HG02938 (cell line): Measurements from ENCODE around the gene AKAP8.
"Not testable (repeated sequence)": the region's sequence is repeated elsewhere in the genome, so short reads cannot be mapped to it uniquely, and the experiment has no call there.

Experiments used
- ATAC-seq: cut with Tn5 transposase; IDR thresholded peaks from one replicate; pipeline ENCODE4 v1.9.1; 2021; ENCODE audit warnings: mild to moderate bottlenecking, moderate library complexity; ENCODE audit not compliant: unreplicated experiment

Gene AKAP8

GRCh38 chr19:15379083-15379998, at the start of gene AKAP8:
Gene AKAP8, minus strand, starts transcription at chr19:15379787. Its CDS starts 56 bp downstream, at chr19:15379731.
- ATAC-seq: peak; percentile 79

- no peak for ATAC-seq
Measured at GRCh38 chr19:15427991-15428471, 48.4 kb upstream of the AKAP8 start.

- no peak for ATAC-seq
Measured at GRCh38 chr19:15427350-15427700, 47.7 kb upstream of the AKAP8 start.

DNA sequence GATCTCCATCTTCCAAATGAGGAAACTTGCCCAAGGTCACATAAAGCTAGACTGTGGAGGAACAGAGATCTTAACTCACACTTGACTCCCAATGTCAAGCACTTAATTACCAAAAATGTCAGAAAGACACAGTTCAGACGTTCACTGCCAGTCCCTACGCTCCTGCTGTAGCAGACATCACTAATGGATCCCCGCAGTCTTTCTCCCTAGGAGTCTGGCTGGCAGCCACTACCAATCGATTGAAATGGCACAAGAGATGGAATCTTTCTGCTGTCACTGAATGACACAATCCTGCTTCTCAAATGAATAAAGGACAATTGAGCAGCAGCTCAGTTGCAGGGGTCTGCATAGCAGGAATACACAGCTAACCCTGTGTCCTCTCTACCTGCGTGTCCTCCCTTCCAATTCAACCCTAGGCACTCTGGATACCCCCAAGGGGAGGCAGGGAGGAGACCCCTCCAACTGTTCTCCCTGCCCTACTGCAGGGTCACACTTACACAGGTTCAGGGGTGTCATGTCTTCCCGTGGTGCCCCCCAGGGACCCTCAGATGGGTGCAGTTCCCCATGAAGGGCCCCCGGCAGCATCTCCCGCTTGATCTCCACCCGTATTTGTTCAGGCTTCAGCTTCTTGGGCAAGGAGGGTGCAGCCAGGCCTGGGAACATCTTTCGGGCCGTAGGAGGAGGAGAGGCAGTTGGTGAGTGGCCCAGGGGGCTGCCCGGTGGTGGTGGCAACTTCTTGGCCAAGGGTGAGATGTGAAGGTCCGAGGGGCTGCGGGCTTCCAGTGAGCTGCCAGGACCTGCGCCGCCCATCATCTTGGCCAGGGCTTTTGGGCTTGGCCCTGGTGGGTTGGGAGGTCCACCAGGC, 47.1 kb upstream of the AKAP8 start:
- ATAC-seq: no peak

DNA sequence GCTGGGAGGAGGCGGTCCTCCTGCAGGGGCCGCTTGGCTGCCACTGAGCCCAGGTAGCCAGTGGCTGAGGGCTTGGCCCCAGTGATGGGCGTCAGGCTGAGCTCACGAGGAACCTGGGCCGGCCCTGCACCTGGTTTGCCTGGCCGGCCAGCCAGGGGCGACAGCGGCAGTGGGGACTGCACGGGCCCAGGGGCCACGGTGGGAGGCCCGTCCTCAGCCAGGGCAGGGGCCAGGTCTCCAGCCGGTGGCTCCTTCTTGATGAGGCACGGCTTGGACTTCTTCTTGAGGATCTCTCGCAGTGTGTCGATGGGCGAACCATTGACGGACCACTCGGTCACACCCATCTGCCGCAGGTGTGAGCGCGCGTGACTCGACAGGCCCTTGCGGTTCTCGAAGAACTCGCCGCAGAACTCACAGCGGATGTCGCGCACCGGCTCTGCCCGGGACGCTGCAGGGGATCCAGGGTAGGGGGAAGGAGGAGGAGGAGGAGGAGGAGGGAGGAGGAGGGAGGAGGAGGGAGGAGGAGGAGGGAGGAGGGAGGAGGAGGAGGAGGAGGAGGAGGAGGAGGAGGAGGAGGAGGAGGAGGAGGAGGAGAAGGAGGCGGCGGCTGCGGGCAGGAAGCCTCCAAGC, 45.8 kb upstream of the AKAP8 start:
- no peak for ATAC-seq

- ATAC-seq: no peak
Measured at GRCh38 chr19:15424692-15425272, 45.2 kb upstream of the AKAP8 start.

DNA sequence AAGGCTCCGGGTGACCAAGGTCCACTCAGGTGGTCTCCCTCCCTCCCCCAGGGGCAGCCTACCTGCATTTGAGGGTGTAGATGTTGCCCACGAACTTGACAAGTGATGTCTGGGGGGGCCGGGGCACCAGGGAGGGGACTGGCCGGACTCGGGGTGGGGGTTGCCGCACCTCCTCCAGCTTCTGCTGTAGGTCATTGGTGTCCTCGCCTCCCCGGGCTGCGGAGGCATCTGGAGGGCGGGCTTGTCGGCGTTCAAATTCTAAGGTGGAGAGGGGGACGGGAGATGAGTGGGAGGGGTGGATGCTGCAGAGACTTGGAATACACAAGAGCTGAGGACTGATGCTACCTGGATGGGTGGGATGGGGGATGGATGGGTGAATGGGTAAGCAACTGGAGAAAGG, 44.5 kb upstream of the AKAP8 start:
- ATAC-seq: no peak

DNA sequence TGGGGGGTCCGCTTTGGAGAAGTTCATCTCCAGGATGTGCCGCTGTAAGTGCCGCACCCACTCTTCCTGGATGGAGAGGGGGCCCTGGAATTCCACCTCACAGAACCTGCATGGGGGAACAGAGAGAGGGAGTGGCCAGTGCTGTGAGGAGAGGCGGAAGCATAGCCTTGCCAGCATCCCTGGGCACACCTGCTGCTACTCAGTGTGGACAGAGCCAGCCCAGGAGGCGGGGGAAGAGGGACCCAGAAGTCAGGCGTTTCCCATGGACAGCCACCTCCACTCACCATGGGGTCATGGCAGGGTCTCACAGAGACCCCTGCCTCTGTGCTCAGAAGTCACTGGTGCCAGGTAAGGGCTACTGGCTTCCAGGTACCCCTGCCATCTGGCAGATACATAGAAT, 43.5 kb upstream of the AKAP8 start:
- ATAC-seq: no peak

DNA sequence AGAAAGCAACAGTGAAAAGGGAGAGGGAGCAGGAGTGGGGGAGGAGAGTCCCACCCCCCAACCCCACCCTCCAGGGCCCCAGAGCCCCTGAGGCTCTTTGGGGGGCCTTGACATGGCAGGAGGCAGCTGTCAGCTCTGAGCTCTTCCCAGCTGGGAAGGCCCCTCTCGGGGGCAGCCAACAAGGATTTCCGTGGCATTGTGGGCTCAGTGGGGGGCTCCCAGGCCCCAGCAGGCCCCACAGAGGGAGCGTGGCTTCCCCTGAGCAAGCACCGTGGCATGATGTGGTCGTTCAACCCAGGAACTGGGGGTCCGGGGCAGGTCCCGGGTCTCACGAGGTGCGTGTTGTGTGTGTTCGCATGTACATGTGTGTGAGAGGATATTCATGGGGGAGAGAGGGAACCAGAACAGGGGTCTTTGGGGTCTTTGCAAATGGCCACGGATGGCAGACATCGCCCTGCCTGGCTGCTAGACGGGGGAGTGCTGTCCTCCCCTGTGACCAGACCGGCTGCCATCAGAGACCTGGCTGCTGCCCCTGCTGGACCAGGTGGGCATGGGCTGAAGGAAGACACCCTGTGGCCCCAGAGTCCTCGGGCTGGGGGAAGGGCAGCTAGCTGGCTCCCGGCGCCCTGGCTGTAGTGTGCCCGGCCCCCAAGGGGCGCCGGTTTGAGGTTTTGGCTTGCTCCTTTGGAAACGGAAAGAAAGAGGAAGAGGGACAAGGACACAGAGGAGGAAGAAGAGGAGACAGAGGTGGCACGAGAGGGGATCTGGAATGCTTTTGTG, 42.9 kb upstream of the AKAP8 start:
- no peak for ATAC-seq

DNA sequence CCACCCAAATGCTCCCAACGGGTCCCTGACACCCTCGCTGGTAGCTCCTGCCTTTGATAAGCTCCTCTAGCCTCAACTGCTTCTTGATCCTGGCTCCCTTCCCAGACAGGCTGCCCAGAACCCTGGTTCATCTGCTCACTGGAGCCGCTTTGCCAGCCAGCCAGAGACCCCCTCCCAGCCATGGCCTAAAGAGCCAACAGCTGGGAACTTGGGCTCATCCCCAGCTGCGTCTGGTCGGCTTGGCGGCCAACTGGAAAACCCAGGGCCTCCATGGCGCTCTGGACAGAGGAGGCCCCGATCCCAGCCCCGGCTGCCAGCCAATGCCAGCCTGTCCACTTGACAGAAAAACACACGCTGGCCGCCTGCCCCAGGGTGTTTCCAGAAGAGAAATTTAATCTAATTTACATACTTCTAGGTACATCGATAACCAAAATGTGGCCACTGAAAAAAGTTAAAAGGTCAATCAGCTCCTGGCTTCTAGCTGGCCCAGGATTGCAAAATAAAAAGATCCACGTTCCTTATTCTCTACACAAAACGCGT, 42.2 kb upstream of the AKAP8 start:
- ATAC-seq: no peak

DNA sequence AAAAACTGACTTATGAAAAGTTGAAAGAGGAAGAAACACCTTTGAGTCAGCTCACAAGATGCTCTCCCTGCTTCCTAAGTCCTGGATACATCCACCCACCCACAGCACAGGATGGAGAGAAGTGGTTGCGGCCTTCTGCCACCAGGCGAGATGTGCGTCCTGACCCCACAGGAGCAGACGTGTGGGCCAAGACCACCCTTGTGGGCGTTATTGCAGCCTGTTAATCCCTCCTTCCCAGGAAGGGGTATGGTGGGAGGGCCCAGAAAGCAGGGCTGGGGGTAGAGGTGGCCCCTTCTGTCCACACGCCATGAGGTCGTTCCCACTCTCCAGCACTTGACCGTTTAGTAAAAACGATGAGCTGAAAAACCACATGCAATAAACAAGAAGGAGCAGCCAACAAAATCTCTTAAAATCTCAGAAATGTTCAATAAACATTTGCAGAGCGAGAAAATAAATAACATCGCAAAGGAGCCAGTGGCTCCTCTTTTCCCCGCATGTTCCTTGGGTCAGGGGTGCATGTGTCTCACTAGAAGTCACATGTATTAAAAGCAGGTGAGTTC, 41.6 kb upstream of the AKAP8 start:
- no peak for ATAC-seq

DNA sequence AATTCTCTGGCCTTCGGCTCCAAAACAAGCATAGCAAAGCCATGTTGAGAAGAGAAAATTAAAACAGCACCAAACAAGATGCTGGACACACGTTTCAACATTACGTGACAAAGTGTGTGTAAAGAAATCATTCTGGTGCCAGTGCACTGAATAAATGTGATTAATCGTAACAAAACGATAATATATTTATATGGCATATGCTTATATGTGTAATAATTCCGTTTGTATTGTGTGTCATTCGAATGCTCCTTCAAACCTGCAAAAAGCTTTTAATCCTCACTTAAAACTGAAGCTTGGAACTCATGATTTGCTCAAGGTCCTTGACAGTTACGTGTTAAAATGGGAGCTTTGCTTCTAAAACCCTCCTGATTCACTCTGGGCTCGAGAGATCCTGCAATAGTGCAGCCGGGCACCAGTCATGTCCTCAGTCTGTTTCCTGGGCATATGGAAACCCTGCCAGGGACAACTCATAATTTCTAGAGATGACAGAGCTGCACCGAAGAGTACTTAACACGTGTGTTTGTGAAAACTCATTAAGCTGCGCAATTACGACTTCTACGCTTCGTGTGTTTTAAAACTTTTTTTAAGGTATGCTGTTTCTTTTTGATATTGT, 39.9 kb upstream of the AKAP8 start:
- ATAC-seq: no peak

GRCh38 chr19:15418579-15419412, 39.2 kb upstream of the AKAP8 start, which contains the start of gene AKAP8L:
Gene AKAP8L, minus strand, starts transcription at chr19:15418988. Its CDS starts 65 bp downstream, at chr19:15418923.
- peak; percentile 92 for ATAC-seq

DNA sequence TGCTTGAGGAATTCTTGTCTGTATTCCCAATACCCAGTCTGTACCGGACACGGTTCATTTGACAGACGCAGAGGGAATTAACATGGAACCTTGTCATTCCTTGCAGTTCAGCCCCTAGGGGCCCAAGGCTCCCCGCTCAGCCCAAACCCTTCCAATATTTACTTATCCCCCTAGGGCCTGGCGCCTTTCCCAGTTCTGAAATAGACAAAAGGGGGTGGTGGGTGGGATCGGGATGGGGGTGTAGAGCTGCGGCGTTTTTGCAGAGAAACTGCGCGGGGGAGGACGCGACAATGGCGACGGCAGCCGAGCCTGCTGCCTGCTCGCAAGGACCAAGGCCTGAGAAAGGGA, 38.6 kb upstream of the AKAP8 start:
- ATAC-seq: no peak

DNA sequence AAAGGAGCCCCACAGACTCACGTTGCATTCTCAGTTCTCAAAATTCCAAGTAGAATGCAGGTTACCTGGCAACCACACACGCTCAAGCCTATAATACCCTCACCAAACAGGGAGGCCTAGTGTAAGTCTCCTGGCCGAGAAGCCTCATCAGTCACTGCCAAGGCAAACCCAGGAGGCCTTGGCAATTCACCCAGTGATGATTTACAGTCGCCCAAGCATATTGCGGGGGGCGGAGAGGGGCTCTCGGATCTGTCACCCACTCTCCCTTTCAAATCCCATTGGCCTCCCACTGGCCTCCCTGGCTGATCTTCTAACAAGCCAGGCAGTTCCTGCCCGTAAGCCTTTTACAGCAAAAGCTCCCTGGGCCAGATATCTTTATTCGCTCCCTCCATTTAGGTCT, 38.1 kb upstream of the AKAP8 start:
- no peak for ATAC-seq

- ATAC-seq: no peak
Measured at GRCh38 chr19:15412832-15413231, 33.2 kb upstream of the AKAP8 start.

GRCh38 chr19:15411351-15411750, 31.8 kb upstream of the AKAP8 start:
- ATAC-seq: not testable (repeated sequence)

DNA sequence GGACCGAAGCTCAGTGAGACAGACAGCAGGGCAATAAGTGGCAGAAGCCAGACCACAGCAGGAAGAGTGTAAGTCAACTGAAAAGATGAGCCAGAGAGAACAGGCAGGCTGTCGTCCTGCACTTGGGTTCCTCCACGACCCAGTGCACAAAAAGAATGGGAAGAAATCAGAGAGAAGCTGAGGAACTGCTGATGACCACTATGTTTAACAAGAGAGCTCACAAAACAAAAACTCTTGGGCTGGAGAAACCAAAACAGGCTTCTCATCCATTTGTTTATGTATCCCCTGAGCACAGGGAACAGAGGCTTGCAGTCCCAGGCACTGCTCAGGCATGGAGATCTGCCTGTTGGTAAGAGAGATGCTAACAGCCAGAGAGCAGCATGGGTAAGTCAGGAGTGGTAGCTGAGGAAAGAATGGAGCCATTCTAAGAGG, 25.2 kb upstream of the AKAP8 start:
- no peak for ATAC-seq
